DOHH2 (cell line): ENCODE results near the gene CWC27.

ENCODE experiments used
- CTCF ChIP-seq: fragments of 200-600 bp; sonication (generic); IDR thresholded peaks from one replicate; pipeline ENCODE4 v1.5.1; 2014; ENCODE audit warnings: antibody characterized with exemption, mild to moderate bottlenecking, low read depth, low read length; ENCODE audit not compliant: poor library complexity, severe bottlenecking
- EZH2phosphoT487 ChIP-seq: fragments of 200-600 bp; sonication (generic); IDR thresholded peaks from 2 replicates; pipeline ENCODE4 v1.6.1; 2017; ENCODE audit warnings: borderline replicate concordance, mild to moderate bottlenecking, antibody characterized with exemption, low read length, moderate library complexity, mixed read lengths

- no peak for TF ChIP-seq EZH2phosphoT487
- TF ChIP-seq CTCF: no peak
Observed at GRCh38 chr5:65020492-65020891, 251.8 kb downstream of the CWC27 start.
